GM23338 (cell line): ENCODE data around the gene KDM7A. TPM values are rescaled to one million over a fixed set of nuclear protein-coding genes. Genes with fewer than 3 reads are reported as not detected.
"Not testable (repeated sequence)": the region's sequence is repeated elsewhere in the genome, so short reads cannot be mapped to it uniquely, and the experiment has no call there.

ENCODE experiments used
- ATAC-seq: fragments of 200-7000 bp; cut with Tn5 transposase; 3 replicates; pipeline ENCODE4 v1.9.1; 2020
- DNase-seq: peaks from one replicate; pipeline ENCODE4 v3.0.0-alpha.2; 2015; ENCODE audit warnings: low spot score
- H2AFZ ChIP-seq: fragments of 200-600 bp; sonication (generic); 2 replicates; pipeline ENCODE4 v1.8.0; 2016; ENCODE audit warnings: antibody characterized with exemption, mild to moderate bottlenecking, moderate library complexity
- H3F3A ChIP-seq: fragments of 200-600 bp; sonication (generic); replicated peaks from 2 replicates; pipeline ENCODE4 v1.8.0; 2017; ENCODE audit warnings: antibody characterized with exemption, mixed run types, low read depth
- H3K27ac ChIP-seq: fragments of 200-600 bp; sonication (generic); 2 replicates; pipeline ENCODE4 v1.6.1; 2016; ENCODE audit warnings: low read depth
- H3K27me3 ChIP-seq: fragments of 200-600 bp; sonication (generic); 2 replicates; pipeline ENCODE4 v1.8.0; 2016; ENCODE audit warnings: mild to moderate bottlenecking, mixed run types, moderate library complexity; ENCODE audit not compliant: insufficient read depth
- H3K36me3 ChIP-seq: fragments of 200-600 bp; sonication (generic); 2 replicates; pipeline ENCODE4 v1.8.0; 2016; ENCODE audit warnings: mild to moderate bottlenecking; ENCODE audit not compliant: insufficient read depth
- H3K4me1 ChIP-seq: fragments of 200-600 bp; sonication (generic); 2 replicates; pipeline ENCODE4 v1.8.0; 2016; ENCODE audit warnings: mild to moderate bottlenecking, moderate library complexity; ENCODE audit not compliant: insufficient read depth
- H3K4me2 ChIP-seq: fragments of 200-600 bp; sonication (generic); 2 replicates; pipeline ENCODE4 v1.7.1; 2017; ENCODE audit warnings: mixed run types
- H3K4me3 ChIP-seq: fragments of 200-600 bp; sonication (generic); 2 replicates; pipeline ENCODE4 v1.6.1; 2016; ENCODE audit warnings: mixed run types
- H3K79me2 ChIP-seq: fragments of 200-600 bp; sonication (generic); replicated peaks from 2 replicates; pipeline ENCODE4 v1.8.0; 2017; ENCODE audit warnings: mild to moderate bottlenecking; ENCODE audit not compliant: insufficient read depth
- H3K9me2 ChIP-seq: fragments of 200-600 bp; sonication (generic); 2 replicates; pipeline ENCODE4 v1.8.0; 2017; ENCODE audit not compliant: insufficient read depth
- H4K20me1 ChIP-seq: fragments of 200-600 bp; sonication (generic); replicated peaks from 2 replicates; pipeline ENCODE4 v1.8.0; 2017; ENCODE audit warnings: mild to moderate bottlenecking; ENCODE audit not compliant: insufficient read depth
- H3K27ac Mint-ChIP-seq: 2 replicates; pipeline ENCODE4 v1.8.0; 2020; ENCODE audit warnings: inconsistent platforms, mild to moderate bottlenecking, moderate library complexity, mixed read lengths
- H3K27me3 Mint-ChIP-seq: 3 replicates; pipeline ENCODE4 v1.8.0; 2022; ENCODE audit warnings: low read depth, mild to moderate bottlenecking, moderate library complexity, mixed read lengths, inconsistent platforms; ENCODE audit not compliant: insufficient read depth, poor library complexity
- H3K36me3 Mint-ChIP-seq: 3 replicates; pipeline ENCODE4 v1.8.0; 2021; ENCODE audit warnings: low read depth, mild to moderate bottlenecking, inconsistent platforms, moderate library complexity, mixed read lengths
- H3K4me1 Mint-ChIP-seq: 3 replicates; pipeline ENCODE4 v1.8.0; 2020; ENCODE audit warnings: mild to moderate bottlenecking, inconsistent platforms, mixed read lengths
- H3K4me3 Mint-ChIP-seq: 3 replicates; pipeline ENCODE4 v1.8.0; 2021; ENCODE audit warnings: moderate library complexity, mild to moderate bottlenecking, inconsistent platforms, mixed read lengths
- H3K9me3 Mint-ChIP-seq: 3 replicates; pipeline ENCODE4 v1.8.0; 2020; ENCODE audit warnings: moderate library complexity, mild to moderate bottlenecking, inconsistent platforms, mixed read lengths
- CTCF ChIP-seq, 2 experiments: fragments of 200-600 bp in 1 of 2; sonication (generic) in 1 of 2; conservative IDR thresholded peaks; 2 replicates each; pipeline versions ENCODE4 v1.5.1 to v1.6.1; 2016 to 2017; ENCODE audit warnings: antibody characterized with exemption in 2 of 2, low read depth in 2 of 2, mild to moderate bottlenecking in 2 of 2, moderate library complexity in 1 of 2
- ETS1 ChIP-seq: IDR thresholded peaks from 2 replicates; pipeline ENCODE4 v1.6.1; 2016; ENCODE audit warnings: antibody characterized with exemption
- EZH2 ChIP-seq: fragments of 200-600 bp; sonication (generic); IDR thresholded peaks from one replicate; pipeline ENCODE4 v1.8.0; 2017; ENCODE audit warnings: antibody characterized with exemption, mild to moderate bottlenecking, low read depth; ENCODE audit not compliant: unreplicated experiment
- EZH2phosphoT487 ChIP-seq: fragments of 200-600 bp; sonication (generic); IDR thresholded peaks from one replicate; pipeline ENCODE4 v1.8.1; 2018; ENCODE audit warnings: antibody characterized with exemption; ENCODE audit not compliant: unreplicated experiment
- NANOG ChIP-seq: IDR thresholded peaks from 2 replicates; pipeline ENCODE4 v1.6.1; 2016; ENCODE audit warnings: antibody characterized with exemption, borderline replicate concordance
- POLR2AphosphoS5 ChIP-seq: IDR thresholded peaks from 2 replicates; pipeline ENCODE4 v1.6.1; 2016; ENCODE audit warnings: antibody characterized with exemption, low read depth
- REST ChIP-seq: IDR thresholded peaks from one replicate; pipeline ENCODE4 v1.6.1; 2018; ENCODE audit warnings: antibody characterized with exemption; ENCODE audit not compliant: unreplicated experiment
- ZNF331 ChIP-seq: fragments of 250-450 bp; sonication (Bioruptor Pico); IDR thresholded peaks from 2 replicates; pipeline ENCODE4 v1.5.0; 2020; ENCODE audit warnings: low read depth, mild to moderate bottlenecking, moderate library complexity
- polyA plus RNA-seq: library from polyadenylated mRNA; unstranded; fragments of >200 nt; fragmentation: Nextera tagmentation; extraction: Ambion mirVana; gene quantifications from 2 replicates; pipeline ENCODE4 v1.2.1, GENCODE V29; 2016
- total RNA-seq: library from RNA; depleted of rRNA; stranded (reverse); fragments of >200 nt; shearing (Covaris generic); gene quantifications from 2 replicates; pipeline ENCODE4 v1.2.3, GENCODE V29; 2014

The KDM7A gene
- total and polyA plus RNA-seq, 2 experiments from 2014 or later = 2.3 to 10.8 TPM

GRCh38 chr7:140121326-140121725 is 55.5 kb downstream of the KDM7A start (continued):
- TF ChIP-seq REST (no peak), ZNF331 (CRISPR knock-in tag) (no peak)

GRCh38 chr7:140114817-140115216 is 62.0 kb downstream of the KDM7A start:
- H3K79me2 ChIP-seq, DNase-seq, H3K4me1 ChIP-seq, H3K27ac ChIP-seq, H2AFZ ChIP-seq, H3K27me3 ChIP-seq, H3K4me2 ChIP-seq, ATAC-seq, H3K4me1 Mint-ChIP-seq, H3K4me3 ChIP-seq, H3F3A ChIP-seq, H4K20me1 ChIP-seq, H3K4me3 Mint-ChIP-seq, H3K27ac Mint-ChIP-seq, H3K27me3 Mint-ChIP-seq, H3K9me2 ChIP-seq: not testable (repeated sequence)
- H3K36me3 ChIP-seq = peaks cover 10% of the 10 kb centered on the region
- Mint-ChIP-seq H3K9me3 (peaks cover 17% of the 10 kb centered on the region), H3K36me3 (peaks cover 59% of the 10 kb centered on the region)

GRCh38 chr7:140108777-140109176 is 68.0 kb downstream of the KDM7A start:
- peaks cover 14% of the 10 kb centered on the region; the same call in 1 of the 2 replicates for H3K36me3 ChIP-seq
- H3F3A ChIP-seq, H3K27ac Mint-ChIP-seq, DNase-seq, H3K4me2 ChIP-seq, H3K79me2 ChIP-seq, H3K4me1 Mint-ChIP-seq, H2AFZ ChIP-seq, H3K9me2 ChIP-seq, H3K27me3 Mint-ChIP-seq, H3K4me3 ChIP-seq, H3K27me3 ChIP-seq, H4K20me1 ChIP-seq, ATAC-seq, H3K27ac ChIP-seq, H3K4me1 ChIP-seq, H3K4me3 Mint-ChIP-seq: not testable (repeated sequence)
- H3K9me3 Mint-ChIP-seq = peaks cover 20% of the 10 kb centered on the region
- H3K36me3 Mint-ChIP-seq = peaks cover 71% of the 10 kb centered on the region

- Histone ChIP-seq H3K79me2 (no peaks in the 10 kb centered on the region), H2AFZ (no peak overlapping the region), H3K4me2 (no peak overlapping the region), H3F3A (no peaks in the 10 kb centered on the region), H3K27me3 (no peaks in the 10 kb centered on the region), H3K27ac (no peak overlapping the region), H3K9me2 (peaks cover 3% of the 10 kb centered on the region; the same call in 1 of the 2 replicates), H3K4me3 (no peak overlapping the region), H3K36me3 (peaks cover 27% of the 10 kb centered on the region), H4K20me1 (no peaks in the 10 kb centered on the region), H3K4me1 (no peaks in the 10 kb centered on the region)
- Mint-ChIP-seq H3K27ac (no peak overlapping the region), H3K9me3 (no peaks in the 10 kb centered on the region), H3K36me3 (peaks cover 56% of the 10 kb centered on the region), H3K4me1 (no peaks in the 10 kb centered on the region), H3K27me3 (peaks cover 3% of the 10 kb centered on the region), H3K4me3 (no peak overlapping the region)
- DNase-seq (no peak), ATAC-seq (no peak)
- no peak for TF ChIP-seq EZH2phosphoT487
- no peak for TF ChIP-seq CTCF (conservative IDR thresholded peaks at IDR 0.05; ENCODE audit: low read depth in 2 of 2)
- TF ChIP-seq REST = no peak
- TF ChIP-seq EZH2 = no peak
- TF ChIP-seq ETS1 = no peak
- no peak for TF ChIP-seq NANOG
- TF ChIP-seq POLR2AphosphoS5 = no peak
- no peak for TF ChIP-seq ZNF331 (CRISPR knock-in tag)
Observed at GRCh38 chr7:140096459-140096858, 80.3 kb downstream of the KDM7A start.
